SH-SY5Y (cell line): Measurements from ENCODE around the gene DNPEP.

ENCODE experiments used
- GATA2 ChIP-seq: IDR thresholded peaks from 2 replicates; pipeline ENCODE4 v1.6.1; 2011; ENCODE audit warnings: mild to moderate bottlenecking, low read depth, low read length
- GATA3 ChIP-seq: IDR thresholded peaks from 2 replicates; pipeline ENCODE4 v1.6.1; 2011; ENCODE audit warnings: low read depth, mild to moderate bottlenecking, low read length, moderate library complexity

DNA sequence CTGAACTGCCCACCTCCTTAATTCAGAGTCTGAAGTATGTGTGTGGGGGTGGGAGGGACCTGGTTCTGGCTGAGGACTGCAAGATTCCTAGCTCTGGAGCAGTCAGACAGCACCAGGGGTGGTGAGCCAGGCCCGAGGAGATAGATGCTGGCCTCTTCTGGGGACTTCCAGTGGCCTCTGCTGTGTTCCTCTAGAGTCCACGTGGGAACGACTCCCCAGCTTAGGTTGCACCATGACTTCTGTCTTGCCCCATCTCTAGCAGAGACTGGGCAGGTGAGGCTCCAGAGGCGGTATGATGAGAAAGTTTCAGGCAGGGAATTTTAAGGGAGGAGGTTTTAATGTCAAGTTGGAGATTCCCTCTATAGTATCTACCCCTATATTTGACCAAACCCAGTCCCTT lies 33.1 kb downstream of the DNPEP start:
- TF ChIP-seq GATA3 (no peak), GATA2 (no peak)
